Mammary microvascular endothelial cell (primary cell): ENCODE results near the gene NALCN. TPM values are rescaled to one million over a fixed set of nuclear protein-coding genes. Genes with fewer than 3 reads are reported as not detected.

Experiments used
- total RNA-seq: library from RNA; depleted of rRNA; stranded (reverse); fragments of >200 nt; gene quantifications from 2 replicates; pipeline ENCODE4 v1.2.3, GENCODE V29; 2015

NALCN gene
- 3.3 and 4.9 TPM in 2 replicates for total RNA-seq

DNA sequence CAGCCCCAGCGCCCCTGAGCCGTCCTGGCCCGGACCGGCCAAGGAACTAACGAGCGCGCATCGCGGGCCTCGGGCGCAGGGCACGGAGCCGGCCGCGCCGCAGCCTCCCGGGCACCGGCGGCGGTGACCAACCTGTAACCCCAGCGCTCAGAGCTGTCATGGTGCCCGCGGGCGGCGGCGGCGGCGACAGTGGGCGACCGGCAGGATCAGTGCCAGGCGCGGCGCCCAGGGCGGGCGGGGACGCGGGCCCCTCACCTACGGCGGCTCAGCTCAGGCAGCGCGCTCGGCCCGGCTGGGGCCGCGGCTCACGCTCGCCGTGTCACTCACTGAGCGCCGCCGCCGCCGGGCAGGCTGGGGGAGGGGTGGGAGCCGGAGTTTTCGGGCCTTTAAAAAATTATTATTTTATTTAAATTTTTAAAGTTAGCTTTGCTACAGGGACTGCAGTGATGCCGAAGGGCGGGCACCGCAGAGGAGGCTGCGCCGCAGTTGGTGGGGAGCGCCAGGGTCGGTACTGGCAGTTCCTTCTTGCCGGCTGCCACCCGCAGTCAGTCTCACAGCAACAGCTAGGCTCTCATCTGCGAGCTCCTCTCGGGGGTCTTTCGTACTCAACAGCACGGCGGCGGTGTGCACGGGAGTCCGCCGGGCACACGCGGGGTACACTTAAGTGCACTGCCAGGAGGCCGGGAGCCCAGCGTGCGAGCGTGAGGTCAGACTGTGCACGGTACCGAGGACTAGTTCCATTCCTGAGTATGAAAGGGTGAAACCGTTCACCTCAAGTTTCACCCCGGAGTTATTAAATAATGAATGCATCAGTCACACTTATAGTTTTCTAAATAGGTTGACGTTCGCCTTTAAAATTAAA, at the start of gene NALCN:
Gene NALCN (minus strand): TSS at position 328 of the 862 bp plus-strand sequence. CDS start 17,382 bp downstream, outside the sequence.

DNA sequence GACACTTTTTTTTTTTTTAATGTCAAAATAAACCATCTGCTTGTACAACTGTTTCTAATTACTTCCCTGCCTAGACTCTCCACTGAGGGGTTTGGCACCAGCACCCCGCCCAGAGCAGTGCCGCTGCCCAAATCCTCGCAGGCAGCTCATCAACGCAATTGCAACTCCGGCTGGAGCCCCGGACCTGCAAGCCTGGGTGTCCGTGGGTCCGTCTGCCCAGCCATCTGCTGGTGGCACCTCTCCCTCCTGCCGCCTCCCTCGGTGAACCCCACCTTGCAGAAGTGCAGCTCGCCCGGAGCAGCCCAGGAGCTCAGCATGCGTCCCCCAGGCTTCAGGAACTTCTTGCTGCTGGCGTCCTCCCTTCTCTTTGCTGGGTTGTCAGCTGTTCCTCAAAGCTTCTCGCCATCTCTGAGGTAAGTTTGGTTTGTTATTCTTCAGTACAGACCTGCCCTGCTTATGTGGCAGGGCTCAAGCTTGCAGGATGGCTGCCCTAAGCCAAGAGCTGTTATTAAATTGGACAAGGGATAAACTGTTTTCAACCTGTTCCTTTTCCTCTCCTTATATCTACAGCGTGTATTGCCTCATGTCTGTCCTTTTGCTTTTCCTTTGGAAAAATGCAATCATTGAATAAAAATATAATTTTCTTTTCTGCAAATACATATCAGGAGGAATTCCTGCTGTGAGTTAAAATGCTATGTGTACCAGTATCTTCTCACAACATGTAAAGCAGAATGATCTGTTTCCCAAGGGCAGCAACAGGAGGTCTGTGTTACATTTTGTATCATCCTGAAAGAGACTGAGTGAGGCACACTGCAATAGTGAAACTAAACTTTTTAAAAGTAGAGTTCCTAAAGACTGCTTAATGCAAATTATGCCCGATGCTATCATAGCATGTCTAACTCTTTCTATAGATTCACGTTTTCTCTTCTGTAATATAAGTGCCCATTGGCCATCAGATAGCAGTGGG, 36.5 kb upstream of the NALCN start, which contains the start of gene ITGBL1:
Gene ITGBL1 (plus strand): TSS at position 157 of the 967 bp plus-strand sequence. CDS start 159 bp downstream, at position 316.

Other genes with a start within 250 kb of the NALCN start
- 3.6 and 4.8 TPM in 2 replicates for gene ITGBL1, start 36.2 kb upstream of the NALCN start, total RNA-seq